GM04503 (cell line): ENCODE results near the gene LACRT.

Source experiments
- DNase-seq: peaks from one replicate; pipeline ENCODE4 v3.0.0-alpha.2; 2012; ENCODE audit warnings: low read depth

LACRT gene

GRCh38 chr12:54631988-54632728 lies 2.5 kb downstream of the LACRT start:
- no peak for DNase-seq

- DNase-seq = no peak
Measured at GRCh38 chr12:54631551-54631950, 3.1 kb downstream of the LACRT start.

GRCh38 chr12:54629925-54630324 lies 4.8 kb downstream of the LACRT start:
- no peak for DNase-seq

GRCh38 chr12:54628186-54628846 lies 6.4 kb downstream of the LACRT start:
- DNase-seq = no peak

GRCh38 chr12:54627304-54627703 lies 7.4 kb downstream of the LACRT start:
- no peak for DNase-seq

GRCh38 chr12:54625598-54625997 lies 9.1 kb downstream of the LACRT start:
- DNase-seq = no peak

- DNase-seq = no peak
Measured at GRCh38 chr12:54624315-54625279, 10.1 kb downstream of the LACRT start.

GRCh38 chr12:54622463-54623183 lies 12.1 kb downstream of the LACRT start:
- no peak for DNase-seq

GRCh38 chr12:54616933-54617680 lies 17.6 kb downstream of the LACRT start:
- no peak for DNase-seq

GRCh38 chr12:54612225-54612750 lies 22.4 kb downstream of the LACRT start:
- no peak for DNase-seq

GRCh38 chr12:54611715-54612149 lies 23.0 kb downstream of the LACRT start:
- DNase-seq = no peak

GRCh38 chr12:54608769-54609168 lies 25.9 kb downstream of the LACRT start:
- no peak for DNase-seq

GRCh38 chr12:54608156-54608555 lies 26.5 kb downstream of the LACRT start:
- no peak for DNase-seq

- DNase-seq = no peak
Measured at GRCh38 chr12:54606556-54606955, 28.1 kb downstream of the LACRT start.

GRCh38 chr12:54605138-54605970 lies 29.3 kb downstream of the LACRT start:
- no peak for DNase-seq

- no peak for DNase-seq
Measured at GRCh38 chr12:54604436-54604835, 30.3 kb downstream of the LACRT start.

- no peak for DNase-seq
Measured at GRCh38 chr12:54603872-54604271, 30.8 kb downstream of the LACRT start.

- no peak for DNase-seq
Measured at GRCh38 chr12:54603173-54603814, 31.4 kb downstream of the LACRT start.

GRCh38 chr12:54602661-54603060 lies 32.0 kb downstream of the LACRT start:
- DNase-seq = no peak
